Liver (tissue), 3 donors: ENCODE measurements around the gene SLC25A1.

ENCODE experiments used
- NR2F2 ChIP-seq: IDR thresholded peaks from 2 replicates; pipeline ENCODE4 v1.6.1; 2016; ENCODE audit warnings: antibody characterized with exemption
- RAD21 ChIP-seq, 2 donors: IDR thresholded peaks; 2 replicates each; pipeline ENCODE4 v1.6.1; 2016; ENCODE audit warnings: antibody characterized with exemption in 2 of 2, mild to moderate bottlenecking in 2 of 2
- TF ChIP-seq, protein P1 (sequence below): fragments of 150-350 bp; IDR thresholded peaks from 2 replicates; pipeline ENCODE4 v1.5.1; 2017; ENCODE audit warnings: improper control_type of control experiment, low read depth, low read length; ENCODE audit not compliant: missing input control
- donor health status: healthy.
- donor health status: healthy.

GRCh38 chr22:19169002-19169946 lies 9.3 kb downstream of the SLC25A1 start:
- TF ChIP-seq, protein P1, sequence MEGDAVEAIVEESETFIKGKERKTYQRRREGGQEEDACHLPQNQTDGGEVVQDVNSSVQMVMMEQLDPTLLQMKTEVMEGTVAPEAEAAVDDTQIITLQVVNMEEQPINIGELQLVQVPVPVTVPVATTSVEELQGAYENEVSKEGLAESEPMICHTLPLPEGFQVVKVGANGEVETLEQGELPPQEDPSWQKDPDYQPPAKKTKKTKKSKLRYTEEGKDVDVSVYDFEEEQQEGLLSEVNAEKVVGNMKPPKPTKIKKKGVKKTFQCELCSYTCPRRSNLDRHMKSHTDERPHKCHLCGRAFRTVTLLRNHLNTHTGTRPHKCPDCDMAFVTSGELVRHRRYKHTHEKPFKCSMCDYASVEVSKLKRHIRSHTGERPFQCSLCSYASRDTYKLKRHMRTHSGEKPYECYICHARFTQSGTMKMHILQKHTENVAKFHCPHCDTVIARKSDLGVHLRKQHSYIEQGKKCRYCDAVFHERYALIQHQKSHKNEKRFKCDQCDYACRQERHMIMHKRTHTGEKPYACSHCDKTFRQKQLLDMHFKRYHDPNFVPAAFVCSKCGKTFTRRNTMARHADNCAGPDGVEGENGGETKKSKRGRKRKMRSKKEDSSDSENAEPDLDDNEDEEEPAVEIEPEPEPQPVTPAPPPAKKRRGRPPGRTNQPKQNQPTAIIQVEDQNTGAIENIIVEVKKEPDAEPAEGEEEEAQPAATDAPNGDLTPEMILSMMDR = no peak
- no peak for TF ChIP-seq RAD21 (IDR thresholded peaks at IDR 0.05)
- no peak for TF ChIP-seq NR2F2
